Upper lobe of left lung (tissue), 6 donors: ENCODE measurements around the gene NYAP2. TPM values are rescaled to one million over a fixed set of nuclear protein-coding genes. Genes with fewer than 3 reads are reported as not detected.

Experiments used
- ATAC-seq, 2 donors: fragments of 200-7000 bp; cut with Tn5 transposase; one replicate each; pipeline ENCODE4 v1.9.1; 2022; ENCODE audit warnings: mild to moderate bottlenecking in 2 of 2, moderate library complexity in 2 of 2; ENCODE audit not compliant: low FRiP score in 2 of 2
- DNase-seq, 2 donors: peaks; one replicate each; pipeline ENCODE4 v3.0.0-alpha.2; 2019 to 2020
- H3K27ac ChIP-seq, 4 donors: fragments of 200-600 bp; sonication (generic); one replicate each; pipeline ENCODE4 v1.5.1; 2016 to 2019
- H3K27me3 ChIP-seq, 4 donors: fragments of 200-600 bp; sonication (generic); one replicate each; pipeline ENCODE4 v1.5.1; 2017 to 2019
- H3K36me3 ChIP-seq, 4 donors: fragments of 200-600 bp; sonication (generic); one replicate each; pipeline ENCODE4 v1.5.1; 2016 to 2019
- H3K4me1 ChIP-seq, 4 donors: fragments of 200-600 bp; sonication (generic); one replicate each; pipeline ENCODE4 v1.5.1; 2018 to 2019
- H3K4me3 ChIP-seq, 4 donors: fragments of 200-600 bp; sonication (generic); one replicate each; pipeline ENCODE4 v1.5.1; 2017 to 2019; ENCODE audit warnings: mild to moderate bottlenecking in 2 of 4, moderate library complexity in 1 of 4
- H3K9me3 ChIP-seq, 4 donors: fragments of 200-600 bp; sonication (generic); one replicate each; pipeline ENCODE4 v1.5.1; 2018 to 2019
- EP300 ChIP-seq, 4 donors: sonication (generic); formaldehyde crosslinking; IDR thresholded peaks; one replicate each; pipeline ENCODE4 v1.5.1; 2017; ENCODE audit warnings: antibody characterized with exemption in 4 of 4, control low read depth in 2 of 4
- POLR2A ChIP-seq, 4 donors: fragments of 450-650 bp; IDR thresholded peaks; one replicate each; pipeline ENCODE4 v1.5.1; 2016 to 2017; ENCODE audit warnings: antibody characterized with exemption in 4 of 4, mild to moderate bottlenecking in 2 of 4
- POLR2AphosphoS5 ChIP-seq, 2 donors: sonication (generic); formaldehyde crosslinking; IDR thresholded peaks; one replicate each; pipeline ENCODE4 v1.5.1; 2017; ENCODE audit warnings: antibody characterized with exemption in 2 of 2
- WGBS, 2 donors: methylation state at CpG; one replicate each; pipeline ENCODE4 v1.1.5; 2017 to 2018; 5-methylcytosine and 5-hydroxymethylcytosine counted together
- total RNA-seq, 6 donors: library from RNA; depleted of rRNA in 4 of 6; stranded (reverse); fragments of >200 nt in 4 of 6; gene quantifications; one replicate each; pipeline versions ENCODE4 v1.1.0 to v1.2.1, GENCODE V29; 2016 to 2021
- TF ChIP-seq, protein P1 (sequence below), 6 experiments: fragments of 450-650 bp in 4 of 6; fragments of 200-600 bp in 2 of 6; sonication (generic) in 2 of 6; IDR thresholded peaks; one replicate each; pipeline ENCODE4 v1.5.1; 2016 to 2019; ENCODE audit warnings: antibody characterized with exemption in 6 of 6
- donor health status: DM: no; HTN: no; CAD: no; lungs with moderate emphysema.
- donor health status: DM: no; HTN: yes; CAD: no; lungs with severe emphysema.

The NYAP2 gene
- total RNA-seq, 6 donors from 2014 or later: 0.15 to 3.1 (median 1.7) TPM

DNA sequence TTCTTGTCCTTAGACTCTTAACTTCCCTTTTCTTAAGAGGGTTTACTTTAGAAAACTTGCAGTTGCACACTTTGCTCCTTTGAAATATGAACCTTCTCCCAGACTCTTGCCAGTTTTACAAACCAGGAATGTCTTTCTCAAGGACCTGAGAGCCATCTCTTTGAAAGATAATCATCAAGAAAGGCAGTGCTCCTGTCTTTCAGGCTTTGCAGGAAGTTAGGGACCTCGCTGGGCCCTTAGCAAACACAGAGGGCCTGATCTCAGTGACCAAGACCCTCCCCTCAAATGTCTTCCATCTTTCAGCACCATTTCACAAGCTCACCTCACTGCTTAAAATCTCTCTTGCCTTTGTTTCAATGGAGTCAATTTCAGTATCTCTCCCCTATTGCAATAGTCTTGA lies 32.0 kb upstream of the NYAP2 start:
- Histone ChIP-seq H3K27me3 (no peaks in the 10 kb centered on the region), H3K4me1 (no peaks in the 10 kb centered on the region), H3K36me3 (no peaks in the 10 kb centered on the region), H3K4me3 (no peak overlapping the region), H3K9me3 (no peaks in the 10 kb centered on the region), H3K27ac (no peak overlapping the region)
- TF ChIP-seq, protein P1, sequence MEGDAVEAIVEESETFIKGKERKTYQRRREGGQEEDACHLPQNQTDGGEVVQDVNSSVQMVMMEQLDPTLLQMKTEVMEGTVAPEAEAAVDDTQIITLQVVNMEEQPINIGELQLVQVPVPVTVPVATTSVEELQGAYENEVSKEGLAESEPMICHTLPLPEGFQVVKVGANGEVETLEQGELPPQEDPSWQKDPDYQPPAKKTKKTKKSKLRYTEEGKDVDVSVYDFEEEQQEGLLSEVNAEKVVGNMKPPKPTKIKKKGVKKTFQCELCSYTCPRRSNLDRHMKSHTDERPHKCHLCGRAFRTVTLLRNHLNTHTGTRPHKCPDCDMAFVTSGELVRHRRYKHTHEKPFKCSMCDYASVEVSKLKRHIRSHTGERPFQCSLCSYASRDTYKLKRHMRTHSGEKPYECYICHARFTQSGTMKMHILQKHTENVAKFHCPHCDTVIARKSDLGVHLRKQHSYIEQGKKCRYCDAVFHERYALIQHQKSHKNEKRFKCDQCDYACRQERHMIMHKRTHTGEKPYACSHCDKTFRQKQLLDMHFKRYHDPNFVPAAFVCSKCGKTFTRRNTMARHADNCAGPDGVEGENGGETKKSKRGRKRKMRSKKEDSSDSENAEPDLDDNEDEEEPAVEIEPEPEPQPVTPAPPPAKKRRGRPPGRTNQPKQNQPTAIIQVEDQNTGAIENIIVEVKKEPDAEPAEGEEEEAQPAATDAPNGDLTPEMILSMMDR (IDR thresholded peaks at IDR 0.05): no peak
- no peak for TF ChIP-seq EP300 (IDR thresholded peaks at IDR 0.05)
- TF ChIP-seq POLR2AphosphoS5 (IDR thresholded peaks at IDR 0.05): no peak
- TF ChIP-seq POLR2A (IDR thresholded peaks at IDR 0.05): no peak
- 33 to 50% methylated on average over 1 of the region's 1 CpG for WGBS, 2 donors
- ATAC-seq: no peak
- no peak for DNase-seq

GRCh38 chr2:225378984-225379383 lies 20.5 kb upstream of the NYAP2 start:
- 63 to 81% methylated on average over 3 of the region's 3 CpGs for WGBS, 2 donors
- Histone ChIP-seq H3K27ac (no peak overlapping the region), H3K4me3 (no peak overlapping the region), H3K27me3 (no peaks in the 10 kb centered on the region), H3K4me1 (no peaks in the 10 kb centered on the region), H3K9me3 (no peaks in the 10 kb centered on the region), H3K36me3 (no peaks in the 10 kb centered on the region)
- ATAC-seq (no peak), DNase-seq (no peak)
- no peak for TF ChIP-seq POLR2A (IDR thresholded peaks at IDR 0.05)

- Histone ChIP-seq H3K36me3 (no peaks in the 10 kb centered on the region), H3K4me3 (no peak overlapping the region), H3K27me3 (no peaks in the 10 kb centered on the region), H3K4me1 (no peaks in the 10 kb centered on the region), H3K27ac (no peak overlapping the region), H3K9me3 (no peaks in the 10 kb centered on the region)
- TF ChIP-seq EP300 (IDR thresholded peaks at IDR 0.05) (no peak), POLR2AphosphoS5 (IDR thresholded peaks at IDR 0.05) (no peak), POLR2A (IDR thresholded peaks at IDR 0.05) (no peak)
- TF ChIP-seq, protein P1 (IDR thresholded peaks at IDR 0.05): no peak
- DNase-seq: no peak
- no peak for ATAC-seq
- WGBS, 2 donors: 96 to 98% methylated on average over 6 of the region's 6 CpGs
These were observed 19.7 kb upstream of the NYAP2 start for GRCh38 chr2:225379856-225380255.

DNA sequence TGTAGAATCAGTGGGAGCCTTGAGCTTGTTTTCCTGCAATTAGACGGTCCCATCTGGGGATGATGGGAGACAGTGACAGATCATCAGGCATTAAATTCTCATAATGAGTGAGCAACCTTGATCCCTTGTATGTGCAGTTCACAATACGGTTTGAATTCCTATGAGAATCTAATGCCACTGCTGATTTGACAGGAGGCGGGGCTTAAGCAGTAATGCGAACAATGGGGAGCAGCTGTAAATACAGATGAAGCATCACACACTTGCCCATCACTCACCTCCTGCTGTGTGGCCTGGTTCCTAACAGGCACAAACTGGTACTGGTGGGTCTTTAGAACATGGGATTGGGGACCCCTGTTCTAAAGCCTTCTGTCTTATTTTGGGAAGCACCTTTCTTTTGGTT lies 17.9 kb upstream of the NYAP2 start:
- Histone ChIP-seq H3K36me3 (no peaks in the 10 kb centered on the region), H3K27me3 (no peaks in the 10 kb centered on the region), H3K27ac (no peak overlapping the region), H3K9me3 (no peaks in the 10 kb centered on the region), H3K4me3 (no peak overlapping the region), H3K4me1 (no peaks in the 10 kb centered on the region)
- ATAC-seq (no peak), DNase-seq (no peak)
- TF ChIP-seq POLR2A (IDR thresholded peaks at IDR 0.05): no peak
- TF ChIP-seq, protein P1 (IDR thresholded peaks at IDR 0.05): no peak
- TF ChIP-seq EP300 (IDR thresholded peaks at IDR 0.05): no peak
- TF ChIP-seq POLR2AphosphoS5 (IDR thresholded peaks at IDR 0.05): no peak
- WGBS, 2 donors: 89 to 96% methylated on average over 4 of the region's 4 CpGs

GRCh38 chr2:225398372-225398771 lies 1.1 kb upstream of the NYAP2 start:
- ATAC-seq (no peak), DNase-seq (no peak)
- Histone ChIP-seq H3K9me3 (no peaks in the 10 kb centered on the region), H3K4me3 (no peak overlapping the region), H3K27me3 (no peaks in the 10 kb centered on the region), H3K27ac (no peak overlapping the region), H3K4me1 (no peaks in the 10 kb centered on the region), H3K36me3 (no peaks in the 10 kb centered on the region)
- 47 to 63% methylated on average over 2 of the region's 2 CpGs for WGBS, 2 donors
- no peak for TF ChIP-seq POLR2AphosphoS5 (IDR thresholded peaks at IDR 0.05)
- no peak for TF ChIP-seq EP300 (IDR thresholded peaks at IDR 0.05)
- TF ChIP-seq POLR2A (IDR thresholded peaks at IDR 0.05): no peak
- TF ChIP-seq, protein P1 (IDR thresholded peaks at IDR 0.05): no peak
